HepG2 (cell line): ENCODE results near the gene ZNF444. TPM values are rescaled to one million over a fixed set of nuclear protein-coding genes. Genes with fewer than 3 reads are reported as not detected.

ENCODE experiments used
- ARNT ChIP-seq: fragments of 450-650 bp; IDR thresholded peaks from 2 replicates; pipeline ENCODE4 v1.6.1; 2017
- ARNTL ChIP-seq: sonication (generic); formaldehyde crosslinking; IDR thresholded peaks from 2 replicates; pipeline ENCODE4 v1.4.0; 2020; ENCODE audit warnings: mild to moderate bottlenecking, missing genetic modification reagents
- ATAD3A ChIP-seq: sonication (generic); formaldehyde crosslinking; IDR thresholded peaks from 2 replicates; pipeline ENCODE4 v1.4.0; 2020; ENCODE audit warnings: missing genetic modification reagents
- CEBPB ChIP-seq: IDR thresholded peaks from 2 replicates; pipeline ENCODE4 v1.6.1; 2011; ENCODE audit warnings: low read depth, low read length, improper control_type of control experiment, borderline replicate concordance
- FOXC1 ChIP-seq: sonication (generic); formaldehyde crosslinking; IDR thresholded peaks from 2 replicates; pipeline ENCODE4 v1.8.0; 2022; ENCODE audit warnings: mild to moderate bottlenecking, missing genetic modification reagents, borderline replicate concordance
- KMT2B ChIP-seq: IDR thresholded peaks from 2 replicates; pipeline ENCODE4 v1.6.1; 2016; ENCODE audit warnings: missing genetic modification reagents, missing compliant biosample characterization
- MAF1 ChIP-seq: sonication (generic); formaldehyde crosslinking; IDR thresholded peaks from 2 replicates; pipeline ENCODE4 v1.5.0; 2020; ENCODE audit warnings: missing genetic modification reagents, borderline replicate concordance
- NKX3-1 ChIP-seq: sonication (generic); formaldehyde crosslinking; IDR thresholded peaks from 2 replicates; pipeline ENCODE4 v1.5.0; 2020; ENCODE audit warnings: missing genetic modification reagents
- SOX5 ChIP-seq: IDR thresholded peaks from 2 replicates; pipeline ENCODE4 v1.6.1; 2016; ENCODE audit warnings: borderline replicate concordance
- TFDP2 ChIP-seq: sonication (generic); formaldehyde crosslinking; IDR thresholded peaks from 2 replicates; pipeline ENCODE4 v1.4.0; 2020; ENCODE audit warnings: missing genetic modification reagents
- TRIM22 ChIP-seq: fragments of 450-650 bp; IDR thresholded peaks from 2 replicates; pipeline ENCODE4 v1.6.1; 2017
- U2AF1 ChIP-seq: fragments of 200-400 bp; formaldehyde crosslinking; optimal IDR thresholded peaks from 2 replicates; pipeline ENCODE3; 2017; ENCODE audit warnings: mild to moderate bottlenecking, low read depth, low read length
- USF2 ChIP-seq, 2 experiments: sonication (generic) in 1 of 2; formaldehyde crosslinking in 1 of 2; IDR thresholded peaks; 2 replicates each; pipeline versions ENCODE4 v1.5.1 to v1.6.1; 2011 to 2020; ENCODE audit warnings: borderline replicate concordance in 1 of 2, low read depth in 1 of 2, low read length in 1 of 2, mild to moderate bottlenecking in 1 of 2, missing genetic modification reagents in 1 of 2, moderate library complexity in 1 of 2
- YY1 ChIP-seq: IDR thresholded peaks from 2 replicates; pipeline ENCODE4 v1.6.1; 2011; ENCODE audit warnings: low read length, low read depth, moderate library complexity, mild to moderate bottlenecking; ENCODE audit not compliant: insufficient read depth, insufficient replicate concordance
- ZKSCAN5 ChIP-seq: sonication (generic); formaldehyde crosslinking; IDR thresholded peaks from 2 replicates; pipeline ENCODE4 v1.5.1; 2020; ENCODE audit warnings: mild to moderate bottlenecking, missing genetic modification reagents
- ZNF101 ChIP-seq: sonication (generic); formaldehyde crosslinking; IDR thresholded peaks from 2 replicates; pipeline ENCODE4 v1.4.0; 2020; ENCODE audit warnings: mild to moderate bottlenecking, low read depth, missing genetic modification reagents, borderline replicate concordance
- ZNF280D ChIP-seq: sonication (generic); formaldehyde crosslinking; IDR thresholded peaks from 2 replicates; pipeline ENCODE4 v1.5.1; 2020; ENCODE audit warnings: mild to moderate bottlenecking, missing genetic modification reagents
- ZNF564 ChIP-seq: sonication (generic); formaldehyde crosslinking; IDR thresholded peaks from 2 replicates; pipeline ENCODE4 v1.8.1; 2023; ENCODE audit warnings: mild to moderate bottlenecking, missing genetic modification reagents
- ZNF576 ChIP-seq: sonication (generic); formaldehyde crosslinking; IDR thresholded peaks from 2 replicates; pipeline ENCODE4 v1.4.0; 2020; ENCODE audit warnings: mild to moderate bottlenecking, missing genetic modification reagents
- ZNF75D ChIP-seq: sonication (generic); formaldehyde crosslinking; IDR thresholded peaks from 2 replicates; pipeline ENCODE4 v1.8.1; 2023; ENCODE audit warnings: missing genetic modification reagents, mild to moderate bottlenecking, borderline replicate concordance
- polyA plus RNA-seq, 8 experiments: library from polyadenylated mRNA; depleted of rRNA in 3 of 8; stranded (reverse) in 7 of 8; unstranded in 1 of 8; fragments of >200 nt; fragmentation: Illumina TruSeq in 4 of 8; extraction: Trizol in 4 of 8; gene quantifications; 2 replicates each; pipeline versions ENCODE4 v1.2.1 to v1.2.3, GENCODE V29; 2011 to 2016; ENCODE audit warnings: low read depth in 4 of 8, missing spikeins in 1 of 8, mixed read lengths in 1 of 8; ENCODE audit not compliant: insufficient read depth in 1 of 8
- total RNA-seq, 5 experiments: library from RNA; depleted of rRNA; stranded (reverse); fragments of >200 nt; fragmentation: Illumina TruSeq; extraction: Trizol; gene quantifications; 2 replicates each; pipeline ENCODE4 v1.2.3, GENCODE V29; 2016; ENCODE audit warnings: low read depth in 1 of 5

The ZNF444 gene
- total and polyA plus RNA-seq, 2 of the 13 experiments (the other 11 are each of a cell fraction or from before 2014, with no cell fraction given) = 27.4 to 30.3 TPM

GRCh38 chr19:56110515-56111448, 30.3 kb upstream of the ZNF444 start (continued):
- TF ChIP-seq ZNF280D (CRISPR knock-in tag) = no peak
- TF ChIP-seq CEBPB = no peak
- TF ChIP-seq ZNF101 (CRISPR knock-in tag) = no peak
- no peak for TF ChIP-seq MAF1 (CRISPR knock-in tag)
- TF ChIP-seq NKX3-1 (CRISPR knock-in tag) = no peak
- peak; percentile 56 for TF ChIP-seq YY1
- TF ChIP-seq ZNF576 = no peak
- no peak for TF ChIP-seq ATAD3A
- no peak for TF ChIP-seq U2AF1
- TF ChIP-seq ARNT = no peak
- TF ChIP-seq ZNF564 (CRISPR knock-in tag) = no peak
- TF ChIP-seq SOX5 (CRISPR knock-in tag) = 0 out of 2 replicates have a peak, but pooled peaks have one; percentile 13
- peak; percentile 95 for TF ChIP-seq ZKSCAN5 (CRISPR knock-in tag)
- no peak for TF ChIP-seq KMT2B (CRISPR knock-in tag)
- no peak for TF ChIP-seq USF2 (IDR thresholded peaks at IDR 0.05; ENCODE audit: low read depth, low read length)
- TF ChIP-seq USF2 (CRISPR knock-in tag; IDR thresholded peaks at IDR 0.05; ENCODE audit: borderline replicate concordance) = no peak
- no peak for TF ChIP-seq ZNF75D (CRISPR knock-in tag)
- TF ChIP-seq FOXC1 (CRISPR knock-in tag) = no peak; the same call in 1 of the 2 replicates
- TF ChIP-seq TFDP2 (CRISPR knock-in tag) = peak; percentile 47; the same call in 1 of the 2 replicates
- no peak for TF ChIP-seq TRIM22
- TF ChIP-seq ARNTL (CRISPR knock-in tag) = peak; percentile 39; the same call in 1 of the 2 replicates
